Right lung (tissue), 5 donors: Measurements from ENCODE around the gene IL19. TPM values are rescaled to one million over a fixed set of nuclear protein-coding genes. Genes with fewer than 3 reads are reported as not detected.

Source experiments
- DNase-seq, 2 donors: peaks; one replicate each; pipeline ENCODE4 v3.0.0-alpha.2; 2013
- polyA plus RNA-seq, 5 donors: library from polyadenylated mRNA; unstranded; fragments of 120-200 nt; gene quantifications; one replicate each; pipeline versions ENCODE4 v1.2.1 to v1.2.3, GENCODE V29; 2013; ENCODE audit warnings: inconsistent platforms in 1 of 5, low replicate concordance in 1 of 5; ENCODE audit not compliant: insufficient read length in 5 of 5, insufficient read depth in 1 of 5

IL19 gene
- polyA plus RNA-seq, 5 donors: not detected

GRCh38 chr1:206856674-206857464 lies 86.3 kb downstream of the IL19 start:
- no peak for DNase-seq

- no peak for DNase-seq
These were observed 88.5 kb downstream of the IL19 start for GRCh38 chr1:206859082-206859521.

GRCh38 chr1:206860165-206860564 lies 89.6 kb downstream of the IL19 start:
- DNase-seq: no peak

- DNase-seq: no peak
These were observed 92.7 kb downstream of the IL19 start for GRCh38 chr1:206863266-206863665.

- peak; percentile 29 to 52 for DNase-seq
These were observed 94.5 kb downstream of the IL19 start, which contains the start of gene IL20 for GRCh38 chr1:206864939-206865671. Gene IL20 (plus strand): TSS chr1:206865623. CDS start chr1:206865853, 230 bp downstream.

GRCh38 chr1:206866062-206866461 lies 95.5 kb downstream of the IL19 start:
- DNase-seq: no peak

GRCh38 chr1:206867239-206867638 lies 96.7 kb downstream of the IL19 start:
- no peak for DNase-seq

GRCh38 chr1:206867716-206868115 lies 97.1 kb downstream of the IL19 start:
- no peak for DNase-seq

- no peak for DNase-seq
These were observed 97.7 kb downstream of the IL19 start for GRCh38 chr1:206868264-206868663.

- no peak for DNase-seq
These were observed 101.6 kb downstream of the IL19 start for GRCh38 chr1:206872139-206872538.

- no peak for DNase-seq
These were observed 103.1 kb downstream of the IL19 start for GRCh38 chr1:206873603-206874188.

GRCh38 chr1:206875752-206876377 lies 105.3 kb downstream of the IL19 start:
- DNase-seq: no peak

GRCh38 chr1:206878456-206878855 lies 107.9 kb downstream of the IL19 start:
- DNase-seq: no peak

GRCh38 chr1:206880314-206880713 lies 109.7 kb downstream of the IL19 start:
- no peak for DNase-seq

GRCh38 chr1:206882555-206882954 lies 112.0 kb downstream of the IL19 start:
- DNase-seq: no peak

- DNase-seq: no peak
These were observed 112.6 kb downstream of the IL19 start for GRCh38 chr1:206883160-206883559.

- no peak for DNase-seq
These were observed 113.3 kb downstream of the IL19 start for GRCh38 chr1:206883876-206884275.

GRCh38 chr1:206885341-206886060 lies 114.9 kb downstream of the IL19 start:
- no peak for DNase-seq

- no peak for DNase-seq
These were observed 116.3 kb downstream of the IL19 start for GRCh38 chr1:206886831-206887230.

GRCh38 chr1:206887701-206888100 lies 117.1 kb downstream of the IL19 start:
- DNase-seq: no peak
